ENCODE results near the gene GTF2H2.
"Not testable (repeated sequence)": the region's sequence is repeated elsewhere in the genome, so short reads cannot be mapped to it uniquely, and the experiment has no call there.

- TF ChIP-seq CTCF (conservative IDR thresholded peaks at IDR 0.05); ZFX (IDR thresholded peaks at IDR 0.05): not testable (repeated sequence)
Measured at GRCh38 chr5:71089773-71090172, 22.3 kb upstream of the GTF2H2 start.
